ENCODE data around the gene ERBB4.

- no peak for TF ChIP-seq CTCF (conservative IDR thresholded peaks at IDR 0.05; ENCODE audit: low read depth, low read length)
- TF ChIP-seq EZH2 (IDR thresholded peaks at IDR 0.05; ENCODE audit: borderline replicate concordance, low read depth, low read length, poor library complexity, severe bottlenecking): no peak
Observed at GRCh38 chr2:212032536-212033219, 505.9 kb downstream of the ERBB4 start.
